GM12878 (cell line): Measurements from ENCODE around the gene NANOG.

Experiments
- EZH2 ChIP-seq: IDR thresholded peaks from 2 replicates; pipeline ENCODE4 v1.6.1; 2012; ENCODE audit warnings: low read depth, mild to moderate bottlenecking, control low read depth, inconsistent platforms, low read length, borderline replicate concordance; ENCODE audit not compliant: control insufficient read depth
- FOS ChIP-seq: IDR thresholded peaks from 3 replicates; pipeline ENCODE4 v1.6.1; 2011; ENCODE audit warnings: borderline replicate concordance; ENCODE audit not compliant: insufficient read length; ENCODE audit errors: extremely low read depth
- POLR2AphosphoS2 ChIP-seq: IDR thresholded peaks from 2 replicates; pipeline ENCODE4 v1.6.1; 2011; ENCODE audit warnings: low read depth, mild to moderate bottlenecking, low read length, improper control_type of control experiment, moderate library complexity
- RAD51 ChIP-seq: fragments of 450-650 bp; IDR thresholded peaks from 2 replicates; pipeline ENCODE4 v1.6.1; 2016; ENCODE audit warnings: moderate library complexity, mild to moderate bottlenecking, inconsistent platforms
- TF ChIP-seq, protein P1 (sequence below): IDR thresholded peaks from 2 replicates; pipeline ENCODE4 v1.6.1; 2012; ENCODE audit warnings: low read depth, low read length, improper control_type of control experiment
- TF ChIP-seq, protein P2 (sequence below), 3 experiments: IDR thresholded peaks in 2 of 3; conservative IDR thresholded peaks in 1 of 3; 2 replicates each; pipeline ENCODE4 v1.5.1; 2011; ENCODE audit warnings: low read depth in 3 of 3, low read length in 3 of 3, mild to moderate bottlenecking in 3 of 3, control low read depth in 2 of 3, moderate library complexity in 2 of 3, inconsistent platforms in 1 of 3, mixed read lengths in 1 of 3; ENCODE audit not compliant: control insufficient read depth in 2 of 3, insufficient read depth in 1 of 3; ENCODE audit errors: extremely low read depth in 1 of 3

DNA sequence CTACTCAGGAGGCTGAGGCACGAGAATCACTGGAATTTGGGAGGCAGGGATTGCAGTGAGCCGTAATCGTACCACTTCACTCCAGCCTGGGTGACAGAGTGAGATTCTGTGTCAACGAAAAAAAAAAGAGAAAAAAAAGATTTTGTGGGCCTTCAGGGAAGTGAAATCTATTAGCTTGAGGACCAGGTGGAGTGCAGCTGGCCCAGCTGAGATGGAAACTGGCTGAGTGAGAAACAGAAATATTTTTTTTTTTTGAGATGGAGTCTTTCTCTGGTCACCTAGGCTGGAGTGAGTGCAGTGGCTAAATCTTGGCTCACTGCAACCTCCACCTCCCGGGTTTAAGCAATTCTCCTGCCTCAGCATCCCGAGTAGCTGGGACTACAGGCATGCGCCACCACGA, 39.8 kb upstream of the NANOG start:
- TF ChIP-seq, protein P1, sequence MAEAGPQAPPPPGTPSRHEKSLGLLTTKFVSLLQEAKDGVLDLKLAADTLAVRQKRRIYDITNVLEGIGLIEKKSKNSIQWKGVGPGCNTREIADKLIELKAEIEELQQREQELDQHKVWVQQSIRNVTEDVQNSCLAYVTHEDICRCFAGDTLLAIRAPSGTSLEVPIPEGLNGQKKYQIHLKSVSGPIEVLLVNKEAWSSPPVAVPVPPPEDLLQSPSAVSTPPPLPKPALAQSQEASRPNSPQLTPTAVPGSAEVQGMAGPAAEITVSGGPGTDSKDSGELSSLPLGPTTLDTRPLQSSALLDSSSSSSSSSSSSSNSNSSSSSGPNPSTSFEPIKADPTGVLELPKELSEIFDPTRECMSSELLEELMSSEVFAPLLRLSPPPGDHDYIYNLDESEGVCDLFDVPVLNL: no peak
- no peak for TF ChIP-seq EZH2
- no peak for TF ChIP-seq FOS
- no peak for TF ChIP-seq RAD51
- TF ChIP-seq, protein P2, sequence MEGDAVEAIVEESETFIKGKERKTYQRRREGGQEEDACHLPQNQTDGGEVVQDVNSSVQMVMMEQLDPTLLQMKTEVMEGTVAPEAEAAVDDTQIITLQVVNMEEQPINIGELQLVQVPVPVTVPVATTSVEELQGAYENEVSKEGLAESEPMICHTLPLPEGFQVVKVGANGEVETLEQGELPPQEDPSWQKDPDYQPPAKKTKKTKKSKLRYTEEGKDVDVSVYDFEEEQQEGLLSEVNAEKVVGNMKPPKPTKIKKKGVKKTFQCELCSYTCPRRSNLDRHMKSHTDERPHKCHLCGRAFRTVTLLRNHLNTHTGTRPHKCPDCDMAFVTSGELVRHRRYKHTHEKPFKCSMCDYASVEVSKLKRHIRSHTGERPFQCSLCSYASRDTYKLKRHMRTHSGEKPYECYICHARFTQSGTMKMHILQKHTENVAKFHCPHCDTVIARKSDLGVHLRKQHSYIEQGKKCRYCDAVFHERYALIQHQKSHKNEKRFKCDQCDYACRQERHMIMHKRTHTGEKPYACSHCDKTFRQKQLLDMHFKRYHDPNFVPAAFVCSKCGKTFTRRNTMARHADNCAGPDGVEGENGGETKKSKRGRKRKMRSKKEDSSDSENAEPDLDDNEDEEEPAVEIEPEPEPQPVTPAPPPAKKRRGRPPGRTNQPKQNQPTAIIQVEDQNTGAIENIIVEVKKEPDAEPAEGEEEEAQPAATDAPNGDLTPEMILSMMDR (IDR thresholded peaks at IDR 0.05 in 2 of 3, conservative IDR thresholded peaks at IDR 0.05 in 1 of 3; ENCODE audit: control insufficient read depth in 2 of 3, extremely low read depth in 1 of 3, insufficient read depth in 1 of 3, low read depth in 3 of 3, low read length in 3 of 3): no peak
- no peak for TF ChIP-seq POLR2AphosphoS2
